HCT116 (cell line): ENCODE results near the gene SCARB1. TPM values are rescaled to one million over a fixed set of nuclear protein-coding genes. Genes with fewer than 3 reads are reported as not detected.

ENCODE experiments used
- ATAC-seq: fragments of 200-7000 bp; cut with Tn5 transposase; 2 replicates; pipeline ENCODE4 v1.9.1; 2020; ENCODE audit warnings: mild to moderate bottlenecking, moderate library complexity
- BruUV-seq: library from RNA; stranded (reverse); fragments of 400-500 nt; replicated peaks from 2 replicates; lab custom pipeline; 2021; lab: Mats Ljungman, UMichigan
- CTCF ChIA-PET: fragments of 300-600 bp; sonication (Branson Sonifier 250); formaldehyde crosslinking; loops from one replicate; lab custom pipeline; 2021; ENCODE audit warnings: antibody characterized with exemption; lab: Charles Lee
- POLR2A ChIA-PET: fragments of 300-600, 350-600 bp; sonication (Branson Sonifier 250); formaldehyde crosslinking; loops from one replicate; lab custom pipeline; 2021; ENCODE audit warnings: antibody characterized with exemption; lab: Charles Lee
- RAD21 ChIA-PET, 2 experiments: fragments of 300-600 bp; sonication (Branson Sonifier 250); formaldehyde crosslinking; loops; one replicate each; lab custom pipeline; 2023; ENCODE audit warnings: low total read pairs in 2 of 2; ENCODE audit not compliant: uncharacterized antibody in 2 of 2, unreplicated experiment in 2 of 2, low non-redundant PET in 1 of 2; lab: Charles Lee
- DNase-seq: peaks from one replicate; pipeline ENCODE4 v3.0.0-alpha.2; 2010; ENCODE audit warnings: low read depth, low spot score
- H2AFZ ChIP-seq: fragments of 200-600 bp; shearing (Covaris generic), sonication (generic); 2 replicates; pipeline ENCODE4 v1.6.1; 2017; ENCODE audit warnings: low read depth, mixed run types, mixed read lengths, antibody characterized with exemption, low read length; ENCODE audit not compliant: poor library complexity, severe bottlenecking
- H3K27ac ChIP-seq: 2 replicates; pipeline ENCODE4 v1.5.1; 2012; ENCODE audit warnings: low read depth, low read length
- H3K27me3 ChIP-seq: fragments of 200-600 bp; sonication (generic); 2 replicates; pipeline ENCODE4 v1.6.1; 2016; ENCODE audit warnings: mixed run types, low read length, mixed read lengths; ENCODE audit not compliant: insufficient read depth
- H3K36me3 ChIP-seq, 2 experiments: fragments of 200-500 bp in 1 of 2; fragments of 200-600 bp in 1 of 2; sonication (Bioruptor generic) in 1 of 2; sonication (generic) in 1 of 2; 2 replicates each; pipeline versions ENCODE4 v1.5.1 to v1.6.1; 2014 to 2016; ENCODE audit warnings: low read length in 2 of 2, inconsistent platforms in 1 of 2, mixed read lengths in 1 of 2, mixed run types in 1 of 2; ENCODE audit not compliant: insufficient read depth in 2 of 2, control insufficient read depth in 1 of 2
- H3K4me1 ChIP-seq, 2 experiments: fragments of 200-600 bp in 1 of 2; sonication (generic) in 1 of 2; 2 replicates each; pipeline versions ENCODE4 v1.5.1 to v1.6.1; 2012 to 2017; ENCODE audit warnings: low read length in 2 of 2, inconsistent platforms in 1 of 2, mild to moderate bottlenecking in 1 of 2, mixed read lengths in 1 of 2, mixed run types in 1 of 2, moderate library complexity in 1 of 2; ENCODE audit not compliant: insufficient read depth in 2 of 2, control insufficient read depth in 1 of 2
- H3K4me2 ChIP-seq: fragments of 200-600 bp; sonication (generic); 2 replicates; pipeline ENCODE4 v1.6.1; 2017; ENCODE audit warnings: mixed run types, low read length, mixed read lengths
- H3K4me3 ChIP-seq, 2 experiments: fragments of 200-600 bp in 1 of 2; sonication (generic) in 1 of 2; replicated peaks in 1 of 2; 2 replicates each; pipeline ENCODE4 v1.5.1; 2011 to 2016; ENCODE audit warnings: low read length in 2 of 2, control low read depth in 1 of 2, low read depth in 1 of 2, mild to moderate bottlenecking in 1 of 2, mixed read lengths in 1 of 2, mixed run types in 1 of 2
- H3K79me2 ChIP-seq: fragments of 200-600 bp; sonication (generic); 2 replicates; pipeline ENCODE4 v1.6.1; 2017; ENCODE audit warnings: mild to moderate bottlenecking, mixed run types, low read length, moderate library complexity, mixed read lengths; ENCODE audit not compliant: insufficient read depth
- H3K9ac ChIP-seq: fragments of 200-600 bp; sonication (generic); 2 replicates; pipeline ENCODE4 v1.6.1; 2016; ENCODE audit warnings: low read length, mixed read lengths
- H3K9me2 ChIP-seq: fragments of 200-600 bp; sonication (generic), shearing (Covaris generic); 2 replicates; pipeline ENCODE4 v1.6.1; 2017; ENCODE audit warnings: mixed run types, mild to moderate bottlenecking, moderate library complexity; ENCODE audit not compliant: insufficient read depth
- H3K9me3 ChIP-seq, 2 experiments: fragments of 200-500 bp in 1 of 2; fragments of 200-600 bp in 1 of 2; sonication (Bioruptor generic) in 1 of 2; sonication (generic) in 1 of 2; 2 replicates each; pipeline ENCODE4 v1.6.1; 2014 to 2017; ENCODE audit warnings: low read length in 2 of 2, mixed read lengths in 2 of 2, inconsistent platforms in 1 of 2, low read depth in 1 of 2, mild to moderate bottlenecking in 1 of 2, mixed run types in 1 of 2, moderate library complexity in 1 of 2; ENCODE audit not compliant: control insufficient read depth in 1 of 2, insufficient read depth in 1 of 2
- H4K20me1 ChIP-seq: fragments of 200-600 bp; sonication (generic), shearing (Covaris generic); 2 replicates; pipeline ENCODE4 v1.6.1; 2017; ENCODE audit warnings: mixed run types, mild to moderate bottlenecking, moderate library complexity; ENCODE audit not compliant: insufficient read depth
- EZH2phosphoT487 ChIP-seq: fragments of 200-600 bp; IDR thresholded peaks from 2 replicates; pipeline ENCODE4 v1.6.1; 2018; ENCODE audit warnings: antibody characterized with exemption, borderline replicate concordance
- ZBTB33 ChIP-seq: IDR thresholded peaks from 2 replicates; pipeline ENCODE4 v1.6.1; 2011; ENCODE audit warnings: mild to moderate bottlenecking, low read length, moderate library complexity; ENCODE audit not compliant: insufficient replicate concordance; ENCODE audit errors: extremely low read depth
- intact Hi-C: fragments of 100-400 bp; cut with micrococcal nuclease; formaldehyde crosslinking; loops from 2 replicates; pipeline ENCODE4 v1.10.0; 2022
- total RNA-seq: library from RNA; stranded (reverse); gene quantifications from one replicate; pipeline ENCODE4 v1.2.1, GENCODE V29; 2021; ENCODE audit not compliant: unreplicated experiment

SCARB1 gene
- total RNA-seq, 1 experiment from 2014 or later, result 95.5 TPM

GRCh38 chr12:124765581-124766489 lies 97.8 kb downstream of the SCARB1 start:
- no peaks in the 10 kb centered on the region for H4K20me1 ChIP-seq
- H3K27ac ChIP-seq, result no peak overlapping the region
- ChIA-PET CTCF (interaction anchor here (0.6 to 1.2 kb wide), 4 partner anchors 19 to 712 kb away, joined by 3 read pairs; no protein-coding TSS in a partner anchor), RAD21 (interaction anchor here in 1 of 2 experiments (0.8 kb wide), 1 partner anchor 25 kb away, joined by 3 read pairs; no protein-coding TSS in a partner anchor), POLR2A (no interaction called here)
- TF ChIP-seq EZH2phosphoT487, result no peak
- TF ChIP-seq ZBTB33, result no peak
- intact Hi-C loops, result loop anchor here (2.0 to 5.0 kb wide), 2 partner anchors 199 to 417 kb away; partner anchors contain the start of gene NCOR2
- H2AFZ ChIP-seq, result no peak overlapping the region
- no peak overlapping the region for H3K4me2 ChIP-seq
- no TSS peak for BruUV-seq
- H3K9me3 ChIP-seq, result peaks cover 13 to 29% of the 10 kb centered on the region in 2 experiments; a peak in 2 of 4 replicates
- H3K27me3 ChIP-seq, result no peaks in the 10 kb centered on the region
- H3K36me3 ChIP-seq, result no peaks in the 10 kb centered on the region
- H3K79me2 ChIP-seq, result no peaks in the 10 kb centered on the region
- H3K9ac ChIP-seq, result no peak overlapping the region
- DNase-seq (no peak), ATAC-seq (no peak)
- no peaks in the 10 kb centered on the region for H3K4me1 ChIP-seq
- H3K9me2 ChIP-seq, result no peaks in the 10 kb centered on the region
- H3K4me3 ChIP-seq, result no peak overlapping the region
